Endothelial cell of umbilical vein (primary cell): Measurements from ENCODE around the gene MGARP. TPM values are rescaled to one million over a fixed set of nuclear protein-coding genes. Genes with fewer than 3 reads are reported as not detected.

Experiments used
- BruUV-seq: library from RNA; stranded (reverse); fragments of 400-500 nt; replicated peaks from 2 replicates; lab custom pipeline; 2021; lab: Mats Ljungman, UMichigan
- CTCF ChIA-PET: fragments of 300-600, 350-600 bp; sonication (Branson Sonifier 250); formaldehyde crosslinking; loops from one replicate; lab custom pipeline; 2021; ENCODE audit warnings: antibody characterized with exemption, inconsistent platforms; lab: Charles Lee
- POLR2A ChIA-PET: fragments of 300-600, 350-600 bp; sonication (Branson Sonifier 250); formaldehyde crosslinking; loops from one replicate; lab custom pipeline; 2021; ENCODE audit warnings: antibody characterized with exemption, inconsistent platforms; lab: Charles Lee
- DNase-seq: peaks from one replicate; pipeline ENCODE4 v3.0.0-alpha.2; 2011; ENCODE audit warnings: low read depth, low spot score
- FAIRE-seq: peaks from 2 replicates; lab custom pipeline; 2011; peaks lifted over from hg19 to GRCh38; lab: Jason Lieb, UNC
- H2AFZ ChIP-seq: 2 replicates; pipeline ENCODE4 v1.6.0; 2012; ENCODE audit warnings: low read depth, low read length, control low read depth, inconsistent platforms
- H3K27ac ChIP-seq: 2 replicates; pipeline ENCODE4 v1.5.1; 2011; ENCODE audit warnings: low read depth, mild to moderate bottlenecking, control low read depth, low read length, moderate library complexity; ENCODE audit not compliant: insufficient read depth
- H3K27me3 ChIP-seq, 2 experiments: 2 replicates each; pipeline versions ENCODE4 v1.6.0 to v1.6.1; 2011; ENCODE audit warnings: low read length in 2 of 2, mixed read lengths in 1 of 2; ENCODE audit not compliant: control insufficient read depth in 2 of 2, insufficient read depth in 2 of 2
- H3K36me3 ChIP-seq, 2 experiments: 2 replicates in 1 of 2; 3 replicates in 1 of 2; pipeline ENCODE4 v1.5.1; 2011; ENCODE audit warnings: low read length in 2 of 2, mild to moderate bottlenecking in 1 of 2, moderate library complexity in 1 of 2; ENCODE audit not compliant: control insufficient read depth in 2 of 2, insufficient read depth in 2 of 2; ENCODE audit errors: extremely low read depth in 1 of 2
- H3K4me1 ChIP-seq: 3 replicates; pipeline ENCODE4 v1.5.1; 2011; ENCODE audit warnings: mild to moderate bottlenecking, low read length; ENCODE audit not compliant: control insufficient read depth, insufficient read depth; ENCODE audit errors: extremely low read depth
- H3K4me2 ChIP-seq: 2 replicates; pipeline ENCODE4 v1.6.1; 2011; ENCODE audit warnings: low read length, control low read depth, mixed read lengths; ENCODE audit not compliant: insufficient read depth
- H3K4me3 ChIP-seq, 3 experiments: fragments of 200-600 bp in 1 of 3; sonication (generic), shearing (Covaris generic) in 1 of 3; replicated peaks in 1 of 3; 2 replicates each; pipeline ENCODE4 v1.5.1; 2011 to 2016; ENCODE audit warnings: control low read depth in 3 of 3, low read length in 3 of 3, mild to moderate bottlenecking in 2 of 3, inconsistent platforms in 1 of 3, low read depth in 1 of 3, moderate library complexity in 1 of 3; ENCODE audit not compliant: insufficient read depth in 1 of 3
- H3K79me2 ChIP-seq: 2 replicates; pipeline ENCODE4 v1.6.0; 2012; ENCODE audit warnings: low read length, inconsistent platforms; ENCODE audit not compliant: control insufficient read depth, insufficient read depth
- H3K9ac ChIP-seq: replicated peaks from 2 replicates; pipeline ENCODE3; 2011; ENCODE audit warnings: low read length, control low read depth; ENCODE audit not compliant: insufficient read depth; ENCODE audit errors: extremely low read depth
- H3K9me1 ChIP-seq: replicated peaks from 3 replicates; pipeline ENCODE4 v1.6.0; 2011; ENCODE audit warnings: mild to moderate bottlenecking, low read length; ENCODE audit not compliant: control insufficient read depth, insufficient read depth; ENCODE audit errors: extremely low read depth
- H3K9me3 ChIP-seq: replicated peaks from 2 replicates; pipeline ENCODE4 v1.5.1; 2012; ENCODE audit warnings: low read length, inconsistent platforms; ENCODE audit not compliant: control insufficient read depth, insufficient read depth
- H4K20me1 ChIP-seq: replicated peaks from 2 replicates; pipeline ENCODE3; 2011; ENCODE audit warnings: mild to moderate bottlenecking, low read length; ENCODE audit not compliant: control insufficient read depth, insufficient read depth; ENCODE audit errors: extremely low read depth
- EZH2 ChIP-seq: IDR thresholded peaks from 2 replicates; pipeline ENCODE4 v1.6.1; 2012; ENCODE audit warnings: borderline replicate concordance, low read depth, mild to moderate bottlenecking, moderate library complexity, low read length, inconsistent platforms; ENCODE audit not compliant: severe bottlenecking
- FOS ChIP-seq: IDR thresholded peaks from 2 replicates; pipeline ENCODE4 v1.6.1; 2011; ENCODE audit warnings: mild to moderate bottlenecking, low read length, moderate library complexity, borderline replicate concordance; ENCODE audit not compliant: insufficient read depth
- GATA2 ChIP-seq: IDR thresholded peaks from 2 replicates; pipeline ENCODE4 v1.7.0; 2011; ENCODE audit warnings: low read depth, mild to moderate bottlenecking, moderate library complexity, mixed read lengths, low read length; ENCODE audit not compliant: insufficient read length, insufficient read depth
- JUN ChIP-seq: IDR thresholded peaks from 2 replicates; pipeline ENCODE4 v1.6.1; 2011; ENCODE audit warnings: borderline replicate concordance, low read depth; ENCODE audit not compliant: insufficient read length, insufficient read depth
- MYC ChIP-seq: IDR thresholded peaks from one replicate; pipeline ENCODE4 v1.6.1; 2011; ENCODE audit warnings: mild to moderate bottlenecking, low read depth, low read length
- POLR2A ChIP-seq: IDR thresholded peaks from 2 replicates; pipeline ENCODE4 v1.6.1; 2012; ENCODE audit warnings: low read depth, mild to moderate bottlenecking, control low read depth, low read length
- POLR2AphosphoS5 ChIP-seq: IDR thresholded peaks from 2 replicates; pipeline ENCODE4 v1.6.1; 2012; ENCODE audit warnings: low read depth, mild to moderate bottlenecking, control low read depth, low read length, moderate library complexity; ENCODE audit not compliant: insufficient read depth
- dilution Hi-C: fragments of 300-500 bp; cut with MboI; formaldehyde crosslinking; loops from one replicate; pipeline ENCODE4 v1.15.0; 2019; ENCODE audit warnings: low sequenced_read_pairs; ENCODE audit not compliant: extremely low pct_ligation_motif_present
- intact Hi-C: fragments of 100-400 bp; cut with micrococcal nuclease; formaldehyde crosslinking; loops from one replicate; pipeline ENCODE4 v1.10.0; 2022
- polyA plus RNA-seq, 4 experiments: library from polyadenylated mRNA; depleted of rRNA in 3 of 4; stranded (reverse) in 3 of 4; unstranded in 1 of 4; fragments of >200 nt; gene quantifications; 2 replicates each; pipeline versions ENCODE4 v1.2.1 to v1.2.3, GENCODE V29; 2011 to 2012; ENCODE audit warnings: missing spikeins in 1 of 4
- total RNA-seq: library from RNA; stranded (reverse); gene quantifications from 2 replicates; pipeline ENCODE4 v1.2.3, GENCODE V29; 2021
- TF ChIP-seq, protein P1 (sequence below): IDR thresholded peaks from 2 replicates; pipeline ENCODE4 v1.6.1; 2011; ENCODE audit not compliant: insufficient read depth, insufficient read length
- TF ChIP-seq, protein P2 (sequence below), 2 donors: IDR thresholded peaks; 1 replicate in 1 of 2; 2 replicates in 1 of 2; pipeline ENCODE4 v1.5.1; 2011; ENCODE audit warnings: low read length in 2 of 2, mild to moderate bottlenecking in 2 of 2, moderate library complexity in 2 of 2, control low read depth in 1 of 2, inconsistent platforms in 1 of 2, low read depth in 1 of 2; ENCODE audit not compliant: insufficient read depth in 1 of 2; ENCODE audit errors: extremely low read depth in 1 of 2

Gene MGARP
- total and polyA plus RNA-seq, 2 donors (not counting 3 experiments of a cell fraction or from before 2014, with no cell fraction given), result 25.9 to 26.6 TPM

DNA sequence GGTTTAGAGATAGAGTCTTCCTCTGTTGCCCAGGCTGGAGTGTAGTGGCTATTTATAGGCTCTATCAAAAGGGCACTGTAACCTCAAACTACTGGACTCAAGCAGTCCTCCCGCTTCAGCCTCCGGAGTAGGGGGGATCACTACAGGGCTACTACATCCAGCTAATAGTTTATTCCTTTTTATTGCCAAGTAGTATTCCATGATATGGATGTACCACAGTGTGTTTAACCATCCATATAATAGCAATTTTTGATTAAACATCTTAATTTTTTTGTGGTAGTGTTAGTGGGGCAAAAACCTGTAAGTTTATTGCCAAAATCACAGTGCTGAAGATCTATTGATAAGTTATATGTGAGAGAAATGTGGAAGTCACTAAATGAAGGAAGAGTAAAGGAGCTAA, 24.9 kb upstream of the MGARP start:
- ChIA-PET CTCF (no interaction called here), POLR2A (no interaction called here)
- Histone ChIP-seq H3K27me3 (no peaks in the 10 kb centered on the region), H3K4me2 (no peak overlapping the region), H3K4me3 (no peak overlapping the region), H3K36me3 (no peaks in the 10 kb centered on the region), H2AFZ (no peak overlapping the region), H4K20me1 (no peaks in the 10 kb centered on the region), H3K9me3 (no peaks in the 10 kb centered on the region), H3K9ac (no peak overlapping the region), H3K4me1 (peaks cover 12% of the 10 kb centered on the region), H3K27ac (no peak overlapping the region), H3K9me1 (no peaks in the 10 kb centered on the region), H3K79me2 (peaks cover 85% of the 10 kb centered on the region)
- dilution Hi-C loops (no loop called here), intact Hi-C loops (no loop called here)
- no peak for TF ChIP-seq FOS
- TF ChIP-seq GATA2, result no peak
- TF ChIP-seq POLR2A, result no peak
- TF ChIP-seq EZH2, result no peak
- no peak for TF ChIP-seq JUN
- TF ChIP-seq, protein P1, sequence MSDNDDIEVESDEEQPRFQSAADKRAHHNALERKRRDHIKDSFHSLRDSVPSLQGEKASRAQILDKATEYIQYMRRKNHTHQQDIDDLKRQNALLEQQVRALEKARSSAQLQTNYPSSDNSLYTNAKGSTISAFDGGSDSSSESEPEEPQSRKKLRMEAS, result no peak
- TF ChIP-seq, protein P2, sequence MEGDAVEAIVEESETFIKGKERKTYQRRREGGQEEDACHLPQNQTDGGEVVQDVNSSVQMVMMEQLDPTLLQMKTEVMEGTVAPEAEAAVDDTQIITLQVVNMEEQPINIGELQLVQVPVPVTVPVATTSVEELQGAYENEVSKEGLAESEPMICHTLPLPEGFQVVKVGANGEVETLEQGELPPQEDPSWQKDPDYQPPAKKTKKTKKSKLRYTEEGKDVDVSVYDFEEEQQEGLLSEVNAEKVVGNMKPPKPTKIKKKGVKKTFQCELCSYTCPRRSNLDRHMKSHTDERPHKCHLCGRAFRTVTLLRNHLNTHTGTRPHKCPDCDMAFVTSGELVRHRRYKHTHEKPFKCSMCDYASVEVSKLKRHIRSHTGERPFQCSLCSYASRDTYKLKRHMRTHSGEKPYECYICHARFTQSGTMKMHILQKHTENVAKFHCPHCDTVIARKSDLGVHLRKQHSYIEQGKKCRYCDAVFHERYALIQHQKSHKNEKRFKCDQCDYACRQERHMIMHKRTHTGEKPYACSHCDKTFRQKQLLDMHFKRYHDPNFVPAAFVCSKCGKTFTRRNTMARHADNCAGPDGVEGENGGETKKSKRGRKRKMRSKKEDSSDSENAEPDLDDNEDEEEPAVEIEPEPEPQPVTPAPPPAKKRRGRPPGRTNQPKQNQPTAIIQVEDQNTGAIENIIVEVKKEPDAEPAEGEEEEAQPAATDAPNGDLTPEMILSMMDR (IDR thresholded peaks at IDR 0.05; ENCODE audit: extremely low read depth in 1 of 2, insufficient read depth in 1 of 2, low read depth in 1 of 2, low read length in 2 of 2), result no peak
- no peak for TF ChIP-seq POLR2AphosphoS5
- no peak for TF ChIP-seq MYC
- no TSS peak for BruUV-seq
- no peak for FAIRE-seq
- no peak for DNase-seq
